MM.1S (cell line): ENCODE results near the gene NR2E1.

ENCODE experiments used
- DNase-seq: peaks from one replicate; pipeline ENCODE4 v3.0.0-alpha.2; 2015
- H2AFZ ChIP-seq: fragments of 300-600 bp; sonication (generic); 2 replicates; pipeline ENCODE4 v1.6.0; 2016; ENCODE audit warnings: antibody characterized with exemption, low read length
- H3F3A ChIP-seq: fragments of 300-600 bp; sonication (generic); 2 replicates; pipeline ENCODE4 v1.6.1; 2016; ENCODE audit warnings: mild to moderate bottlenecking, antibody characterized with exemption, low read length, moderate library complexity, mixed read lengths; ENCODE audit not compliant: insufficient read depth
- H3K27ac ChIP-seq: fragments of 300-600 bp; sonication (generic); 2 replicates; pipeline ENCODE4 v1.5.1; 2016; ENCODE audit warnings: mild to moderate bottlenecking, low read length
- H3K27me3 ChIP-seq: fragments of 300-600 bp; sonication (generic); replicated peaks from 2 replicates; pipeline ENCODE4 v1.6.0; 2016; ENCODE audit warnings: low read length; ENCODE audit not compliant: insufficient read depth
- H3K36me3 ChIP-seq: fragments of 300-600 bp; sonication (generic); replicated peaks from 2 replicates; pipeline ENCODE4 v1.6.1; 2016; ENCODE audit warnings: mild to moderate bottlenecking, low read length, mixed read lengths; ENCODE audit not compliant: insufficient read depth
- H3K4me1 ChIP-seq: fragments of 300-600 bp; sonication (generic); 2 replicates; pipeline ENCODE4 v1.6.1; 2016; ENCODE audit warnings: low read length, mixed read lengths
- H3K4me2 ChIP-seq: fragments of 300-600 bp; sonication (generic); 2 replicates; pipeline ENCODE4 v1.6.0; 2016; ENCODE audit warnings: low read depth, low read length
- H3K4me3 ChIP-seq: fragments of 300-600 bp; sonication (generic); 2 replicates; pipeline ENCODE4 v1.5.1; 2016; ENCODE audit warnings: low read length, mixed read lengths
- H3K79me2 ChIP-seq: fragments of 300-600 bp; sonication (generic); 2 replicates; pipeline ENCODE4 v1.6.1; 2016; ENCODE audit warnings: mixed run types, low read length, mixed read lengths
- H3K9ac ChIP-seq: fragments of 300-600 bp; sonication (generic); 2 replicates; pipeline ENCODE4 v1.6.1; 2016; ENCODE audit warnings: low read length, mixed read lengths
- H3K9me2 ChIP-seq: fragments of 300-600 bp; sonication (generic); replicated peaks from 2 replicates; pipeline ENCODE4 v1.6.1; 2016; ENCODE audit warnings: mild to moderate bottlenecking, low read length, mixed read lengths; ENCODE audit not compliant: insufficient read depth
- H3K9me3 ChIP-seq: fragments of 300-600 bp; sonication (generic); replicated peaks from 2 replicates; pipeline ENCODE4 v1.6.1; 2016; ENCODE audit warnings: mild to moderate bottlenecking, low read length, mixed read lengths; ENCODE audit not compliant: insufficient read depth
- H4K20me1 ChIP-seq: fragments of 300-600 bp; sonication (generic); 2 replicates; pipeline ENCODE4 v1.6.1; 2016; ENCODE audit warnings: mild to moderate bottlenecking, low read length, moderate library complexity, mixed read lengths; ENCODE audit not compliant: insufficient read depth
- EZH2 ChIP-seq: fragments of 300-600 bp; sonication (generic); optimal IDR thresholded peaks from 2 replicates; pipeline ENCODE3; 2017; ENCODE audit warnings: low read depth, mild to moderate bottlenecking, antibody characterized with exemption, low read length, mixed read lengths
- EZH2phosphoT487 ChIP-seq: fragments of 300-600 bp; sonication (generic); IDR thresholded peaks from 2 replicates; pipeline ENCODE4 v1.6.1; 2018; ENCODE audit warnings: antibody characterized with exemption, low read length
- TF ChIP-seq, protein P1 (sequence below): fragments of 300-600 bp; sonication (generic); IDR thresholded peaks from 2 replicates; pipeline ENCODE4 v1.5.1; 2016; ENCODE audit warnings: antibody characterized with exemption, low read length, mixed read lengths

Gene NR2E1

DNA sequence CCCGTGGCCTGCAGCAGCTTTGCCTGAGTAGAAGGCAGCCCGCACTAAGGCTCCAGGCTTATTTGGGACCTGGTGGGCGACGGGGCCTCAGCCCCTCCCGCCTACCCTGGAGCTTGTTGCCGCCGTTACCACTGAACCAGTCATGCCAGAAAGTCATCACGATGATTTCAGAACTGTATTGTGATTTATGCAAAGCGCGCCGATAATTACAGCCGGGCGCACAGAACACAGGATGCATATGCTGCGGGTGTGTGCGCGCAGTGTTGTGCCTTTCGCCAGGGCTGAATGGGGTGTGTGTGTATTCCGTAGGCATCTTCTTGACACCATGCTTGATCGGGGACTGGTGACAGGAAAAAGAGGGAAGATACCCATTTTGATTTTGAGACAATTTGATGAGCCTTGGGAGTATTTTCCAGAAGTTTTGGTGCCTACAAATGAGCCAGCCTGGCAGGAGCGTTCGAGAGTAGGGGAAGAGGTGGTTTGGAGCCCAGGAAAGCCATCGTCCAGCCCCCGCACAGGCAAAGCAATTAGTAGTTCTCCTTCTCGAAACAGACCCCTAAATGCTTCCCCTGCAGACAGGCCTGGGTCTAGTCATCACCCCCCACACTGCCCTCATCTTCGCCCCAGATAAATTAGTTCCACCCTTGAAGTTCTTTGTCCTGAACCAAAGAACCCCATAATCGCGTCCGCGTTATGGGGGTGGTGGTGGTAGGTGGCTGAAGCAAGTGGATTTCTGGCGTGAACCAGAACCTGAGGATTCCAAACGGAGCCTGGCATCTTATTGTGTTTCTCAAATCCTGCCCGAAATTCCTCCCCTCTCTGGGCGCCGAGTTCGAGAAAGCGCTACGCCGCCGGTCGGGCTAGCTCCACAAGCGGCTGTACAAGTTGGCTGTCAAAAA is 1.9 kb upstream of the NR2E1 start:
- H3K9ac ChIP-seq, result no peak overlapping the region

DNA sequence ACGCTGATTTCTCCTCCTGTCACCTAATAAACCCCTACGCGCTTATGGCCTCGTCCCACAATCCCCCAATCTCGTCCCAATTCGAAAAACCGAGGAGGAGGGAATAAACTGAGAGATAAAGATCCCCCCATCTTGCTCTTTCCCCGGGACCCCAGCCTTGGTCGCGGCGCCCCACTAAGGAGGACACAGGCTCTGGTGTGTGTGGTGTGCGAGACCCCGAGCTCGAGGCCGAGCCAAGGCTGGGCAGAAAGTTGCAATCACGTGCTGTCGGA is 1.3 kb upstream of the NR2E1 start:
- H3K4me1 ChIP-seq, result no peaks in the 10 kb centered on the region
- no peak for DNase-seq
- H3K79me2 ChIP-seq, result no peaks in the 10 kb centered on the region
- H2AFZ ChIP-seq, result no peak overlapping the region
- H3K4me3 ChIP-seq, result no peak overlapping the region
- H3F3A ChIP-seq, result no peaks in the 10 kb centered on the region
- peaks cover 8% of the 10 kb centered on the region; the same call in 1 of the 2 replicates for H3K27me3 ChIP-seq
- TF ChIP-seq EZH2phosphoT487, result no peak
- TF ChIP-seq, protein P1, sequence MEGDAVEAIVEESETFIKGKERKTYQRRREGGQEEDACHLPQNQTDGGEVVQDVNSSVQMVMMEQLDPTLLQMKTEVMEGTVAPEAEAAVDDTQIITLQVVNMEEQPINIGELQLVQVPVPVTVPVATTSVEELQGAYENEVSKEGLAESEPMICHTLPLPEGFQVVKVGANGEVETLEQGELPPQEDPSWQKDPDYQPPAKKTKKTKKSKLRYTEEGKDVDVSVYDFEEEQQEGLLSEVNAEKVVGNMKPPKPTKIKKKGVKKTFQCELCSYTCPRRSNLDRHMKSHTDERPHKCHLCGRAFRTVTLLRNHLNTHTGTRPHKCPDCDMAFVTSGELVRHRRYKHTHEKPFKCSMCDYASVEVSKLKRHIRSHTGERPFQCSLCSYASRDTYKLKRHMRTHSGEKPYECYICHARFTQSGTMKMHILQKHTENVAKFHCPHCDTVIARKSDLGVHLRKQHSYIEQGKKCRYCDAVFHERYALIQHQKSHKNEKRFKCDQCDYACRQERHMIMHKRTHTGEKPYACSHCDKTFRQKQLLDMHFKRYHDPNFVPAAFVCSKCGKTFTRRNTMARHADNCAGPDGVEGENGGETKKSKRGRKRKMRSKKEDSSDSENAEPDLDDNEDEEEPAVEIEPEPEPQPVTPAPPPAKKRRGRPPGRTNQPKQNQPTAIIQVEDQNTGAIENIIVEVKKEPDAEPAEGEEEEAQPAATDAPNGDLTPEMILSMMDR, result no peak
- TF ChIP-seq EZH2, result no peak
- H3K9me3 ChIP-seq, result no peaks in the 10 kb centered on the region
- no peak overlapping the region for H3K27ac ChIP-seq
- H4K20me1 ChIP-seq, result no peaks in the 10 kb centered on the region
- H3K36me3 ChIP-seq, result no peaks in the 10 kb centered on the region
- H3K9ac ChIP-seq, result no peak overlapping the region
- H3K4me2 ChIP-seq, result no peak overlapping the region
- H3K9me2 ChIP-seq, result no peaks in the 10 kb centered on the region

More for the DNA sequence above, 1.9 kb upstream of the NR2E1 start:
- no peak overlapping the region for H3K27ac ChIP-seq
- H3F3A ChIP-seq, result no peaks in the 10 kb centered on the region
- H3K9me3 ChIP-seq, result no peaks in the 10 kb centered on the region
- no peak overlapping the region for H3K4me2 ChIP-seq
- H3K27me3 ChIP-seq, result peaks cover 8% of the 10 kb centered on the region; the same call in 1 of the 2 replicates
- no peaks in the 10 kb centered on the region for H3K36me3 ChIP-seq
- H3K4me1 ChIP-seq, result no peaks in the 10 kb centered on the region
- no peak for TF ChIP-seq EZH2
- TF ChIP-seq EZH2phosphoT487, result no peak
- TF ChIP-seq, protein P1, result no peak
- no peaks in the 10 kb centered on the region for H3K9me2 ChIP-seq
- no peaks in the 10 kb centered on the region for H3K79me2 ChIP-seq
- no peak overlapping the region for H3K4me3 ChIP-seq
- no peak overlapping the region for H2AFZ ChIP-seq
- H4K20me1 ChIP-seq, result no peaks in the 10 kb centered on the region
- no peak for DNase-seq

DNA sequence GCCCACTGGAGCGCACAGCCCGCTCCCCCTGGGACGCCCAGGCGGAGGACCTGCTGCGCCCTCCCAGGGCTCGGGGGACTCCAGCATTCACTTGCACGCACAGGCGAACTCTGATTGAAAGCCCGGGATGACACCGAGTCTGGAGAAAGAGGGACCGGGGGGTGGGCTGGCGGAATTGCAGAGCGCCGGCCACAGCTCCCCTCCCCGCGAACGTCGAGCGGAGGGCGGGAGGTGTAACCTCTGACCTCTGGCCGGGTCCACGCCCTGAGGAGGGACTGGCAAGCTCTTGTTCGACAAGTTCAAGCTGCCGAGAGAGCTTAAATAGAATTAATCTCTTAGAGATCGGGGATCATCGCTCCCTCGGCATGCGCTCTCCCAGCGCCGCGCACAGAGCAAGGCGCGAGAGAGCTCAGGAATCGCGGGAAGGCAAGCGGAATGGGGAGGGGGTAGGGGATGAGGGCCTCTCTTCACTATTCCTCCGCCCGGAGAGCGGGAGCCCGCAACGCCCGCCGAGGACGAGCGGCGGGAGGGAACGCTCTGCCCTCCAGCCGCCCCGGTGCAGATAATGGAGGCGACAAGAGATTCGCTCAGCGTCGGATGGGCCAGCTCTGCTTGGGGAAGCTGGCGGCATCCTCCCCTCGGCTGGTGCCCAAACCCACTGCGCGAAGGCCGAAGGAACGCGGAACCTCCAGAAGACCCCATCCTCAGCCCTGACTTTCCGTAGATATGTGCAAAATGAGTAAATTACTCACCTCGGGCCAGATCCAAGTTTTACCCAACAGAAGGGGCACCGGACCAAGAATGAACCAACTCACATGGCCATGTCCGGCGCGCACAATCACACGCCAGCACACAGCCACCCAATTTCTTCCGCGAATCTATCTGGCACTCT is 761 bp upstream of the NR2E1 start:
- no peaks in the 10 kb centered on the region for H3K36me3 ChIP-seq
- no peak overlapping the region for H3K27ac ChIP-seq
- H3K4me3 ChIP-seq, result no peak overlapping the region
- H3F3A ChIP-seq, result no peaks in the 10 kb centered on the region
- H3K4me2 ChIP-seq, result no peak overlapping the region
- no peak for DNase-seq
- TF ChIP-seq EZH2 (no peak), EZH2phosphoT487 (no peak)
- TF ChIP-seq, protein P1, result no peak
- no peaks in the 10 kb centered on the region for H3K79me2 ChIP-seq
- no peaks in the 10 kb centered on the region for H3K9me3 ChIP-seq
- H4K20me1 ChIP-seq, result no peaks in the 10 kb centered on the region
- no peak overlapping the region for H3K9ac ChIP-seq
- no peaks in the 10 kb centered on the region for H3K9me2 ChIP-seq
- H2AFZ ChIP-seq, result no peak overlapping the region
- H3K27me3 ChIP-seq, result peaks cover 8% of the 10 kb centered on the region; the same call in 1 of the 2 replicates
- H3K4me1 ChIP-seq, result no peaks in the 10 kb centered on the region
